ENCODE results near the gene DYSF.

DNA sequence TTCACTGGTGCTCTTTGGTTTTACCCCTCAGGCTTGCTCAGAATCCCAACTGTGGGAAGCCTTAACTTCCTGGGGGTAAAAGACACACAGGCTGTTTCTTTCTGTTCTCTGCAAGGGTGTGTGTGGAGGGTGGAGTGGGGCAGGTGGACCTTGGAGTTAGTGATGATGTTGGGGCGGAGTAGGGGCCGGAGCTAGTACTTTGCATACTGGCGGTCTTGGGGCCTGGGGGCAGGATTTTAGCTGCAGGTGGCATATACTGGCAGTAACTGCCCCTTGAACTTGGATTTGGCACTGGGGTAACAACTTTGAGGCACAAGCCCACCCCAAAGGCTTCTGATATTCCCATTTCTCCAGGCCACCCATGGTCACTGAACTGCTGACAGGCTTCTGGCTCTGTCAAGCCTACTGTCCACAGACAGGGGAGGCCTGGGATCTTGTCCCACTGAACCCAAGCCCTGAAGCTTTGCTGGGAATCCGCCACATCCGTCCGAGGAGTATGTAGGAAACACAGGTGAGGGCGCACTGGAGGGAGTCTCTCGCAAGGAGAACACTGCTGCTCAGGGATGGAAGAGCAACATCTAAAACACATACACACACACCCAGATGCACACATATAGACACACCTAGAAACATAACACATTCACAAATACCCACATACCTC lies 258.9 kb downstream of the DYSF start:
- TF ChIP-seq, protein P1, sequence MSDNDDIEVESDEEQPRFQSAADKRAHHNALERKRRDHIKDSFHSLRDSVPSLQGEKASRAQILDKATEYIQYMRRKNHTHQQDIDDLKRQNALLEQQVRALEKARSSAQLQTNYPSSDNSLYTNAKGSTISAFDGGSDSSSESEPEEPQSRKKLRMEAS (IDR thresholded peaks at IDR 0.05; ENCODE audit: insufficient read depth, insufficient read length): no peak
- TF ChIP-seq POLR2A (IDR thresholded peaks at IDR 0.05; ENCODE audit: low read depth, low read length): no peak
- no peak for TF ChIP-seq POLR2AphosphoS5 (IDR thresholded peaks at IDR 0.05; ENCODE audit: insufficient read depth, low read depth, low read length)
- TF ChIP-seq, protein P2, sequence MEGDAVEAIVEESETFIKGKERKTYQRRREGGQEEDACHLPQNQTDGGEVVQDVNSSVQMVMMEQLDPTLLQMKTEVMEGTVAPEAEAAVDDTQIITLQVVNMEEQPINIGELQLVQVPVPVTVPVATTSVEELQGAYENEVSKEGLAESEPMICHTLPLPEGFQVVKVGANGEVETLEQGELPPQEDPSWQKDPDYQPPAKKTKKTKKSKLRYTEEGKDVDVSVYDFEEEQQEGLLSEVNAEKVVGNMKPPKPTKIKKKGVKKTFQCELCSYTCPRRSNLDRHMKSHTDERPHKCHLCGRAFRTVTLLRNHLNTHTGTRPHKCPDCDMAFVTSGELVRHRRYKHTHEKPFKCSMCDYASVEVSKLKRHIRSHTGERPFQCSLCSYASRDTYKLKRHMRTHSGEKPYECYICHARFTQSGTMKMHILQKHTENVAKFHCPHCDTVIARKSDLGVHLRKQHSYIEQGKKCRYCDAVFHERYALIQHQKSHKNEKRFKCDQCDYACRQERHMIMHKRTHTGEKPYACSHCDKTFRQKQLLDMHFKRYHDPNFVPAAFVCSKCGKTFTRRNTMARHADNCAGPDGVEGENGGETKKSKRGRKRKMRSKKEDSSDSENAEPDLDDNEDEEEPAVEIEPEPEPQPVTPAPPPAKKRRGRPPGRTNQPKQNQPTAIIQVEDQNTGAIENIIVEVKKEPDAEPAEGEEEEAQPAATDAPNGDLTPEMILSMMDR (IDR thresholded peaks at IDR 0.05; ENCODE audit: extremely low read depth in 1 of 2, insufficient read depth in 1 of 2, low read depth in 1 of 2, low read length in 2 of 2): no peak
- TF ChIP-seq EZH2 (IDR thresholded peaks at IDR 0.05; ENCODE audit: borderline replicate concordance, low read depth, low read length, severe bottlenecking): no peak
- no peak for TF ChIP-seq FOS (IDR thresholded peaks at IDR 0.05; ENCODE audit: borderline replicate concordance, insufficient read depth, low read length)
- TF ChIP-seq MYC (IDR thresholded peaks at IDR 0.05; ENCODE audit: low read depth, low read length): no peak
- no peak for TF ChIP-seq GATA2 (IDR thresholded peaks at IDR 0.05; ENCODE audit: insufficient read depth, insufficient read length, low read depth, low read length)

Measured in endothelial cell of umbilical vein (primary cell).